Caco-2 (cell line): ENCODE results near the gene SLC16A10. TPM values are rescaled to one million over a fixed set of nuclear protein-coding genes. Genes with fewer than 3 reads are reported as not detected.

Experiments used
- BruUV-seq: library from RNA; stranded (reverse); fragments of 400-500 nt; replicated peaks from 2 replicates; lab custom pipeline; 2021; lab: Mats Ljungman, UMichigan
- CTCF ChIA-PET: fragments of 300-600 bp; sonication (Branson Sonifier 250); formaldehyde crosslinking; loops from one replicate; lab custom pipeline; 2022; ENCODE audit warnings: antibody characterized with exemption; lab: Charles Lee
- POLR2A ChIA-PET: fragments of 300-600 bp; sonication (Branson Sonifier 250); formaldehyde crosslinking; loops from one replicate; lab custom pipeline; 2022; ENCODE audit warnings: antibody characterized with exemption; lab: Charles Lee
- DNase-seq, 2 experiments: peaks; one replicate each; pipeline versions ENCODE4 v3.0.0 to v3.0.0-alpha.2; 2020 to 2022
- H3K27me3 ChIP-seq: replicated peaks from 2 replicates; pipeline ENCODE4 v1.6.0; 2011; ENCODE audit warnings: low read length; ENCODE audit not compliant: control insufficient read depth, insufficient read depth
- H3K36me3 ChIP-seq: 2 replicates; pipeline ENCODE4 v1.5.1; 2011; ENCODE audit warnings: low read length; ENCODE audit not compliant: control insufficient read depth, insufficient read depth
- H3K4me1 ChIP-seq: fragments of 250-450 bp; sonication (Bioruptor Pico); 2 replicates; pipeline ENCODE4 v1.5.1; 2020; ENCODE audit warnings: mild to moderate bottlenecking
- H3K4me3 ChIP-seq: 2 replicates; pipeline ENCODE4 v1.5.1; 2011; ENCODE audit warnings: low read depth, mild to moderate bottlenecking, control low read depth, low read length
- H3K9me3 ChIP-seq: fragments of 250-450 bp; sonication (Bioruptor Pico); 2 replicates; pipeline ENCODE4 v1.5.1; 2020; ENCODE audit warnings: mild to moderate bottlenecking, moderate library complexity
- H3K27ac Mint-ChIP-seq: one replicate; pipeline ENCODE4 v1.8.0; 2022; ENCODE audit warnings: mixed read lengths; ENCODE audit not compliant: unreplicated experiment
- H3K27me3 Mint-ChIP-seq: one replicate; pipeline ENCODE4 v1.8.0; 2022; ENCODE audit warnings: mixed read lengths; ENCODE audit not compliant: insufficient read depth, unreplicated experiment
- H3K36me3 Mint-ChIP-seq: one replicate; pipeline ENCODE4 v1.8.0; 2022; ENCODE audit warnings: mild to moderate bottlenecking, mixed read lengths; ENCODE audit not compliant: insufficient read depth, unreplicated experiment
- H3K4me1 Mint-ChIP-seq: one replicate; pipeline ENCODE4 v1.8.0; 2022; ENCODE audit warnings: low read depth, mixed read lengths; ENCODE audit not compliant: unreplicated experiment
- H3K4me3 Mint-ChIP-seq: one replicate; pipeline ENCODE4 v1.8.0; 2022; ENCODE audit warnings: mild to moderate bottlenecking, moderate library complexity, mixed read lengths; ENCODE audit not compliant: unreplicated experiment
- H3K9me3 Mint-ChIP-seq: one replicate; pipeline ENCODE4 v1.8.0; 2022; ENCODE audit warnings: mixed read lengths; ENCODE audit not compliant: unreplicated experiment
- intact Hi-C: fragments of 100-400 bp; cut with micrococcal nuclease; formaldehyde crosslinking; loops from one replicate; pipeline ENCODE4 v1.10.0; 2022; ENCODE audit not compliant: unreplicated experiment
- total RNA-seq: library from RNA; stranded (reverse); gene quantifications from 2 replicates; pipeline ENCODE4 v1.2.3, GENCODE V29; 2022
- TF ChIP-seq, protein P1 (sequence below), 2 experiments: fragments of 200-600 bp in 1 of 2; IDR thresholded peaks; 1 replicate in 1 of 2; 2 replicates in 1 of 2; pipeline versions ENCODE4 v1.5.1 to v1.8.0; 2011 to 2022; ENCODE audit warnings: antibody characterized with exemption in 1 of 2, control low read depth in 1 of 2, inconsistent platforms in 1 of 2, low read depth in 1 of 2, low read length in 1 of 2, mild to moderate bottlenecking in 1 of 2, moderate library complexity in 1 of 2; ENCODE audit not compliant: insufficient read depth in 1 of 2, severe bottlenecking in 1 of 2, unreplicated experiment in 1 of 2

The SLC16A10 gene
- total RNA-seq, 1 experiment from 2014 or later: 14.2 TPM

DNA sequence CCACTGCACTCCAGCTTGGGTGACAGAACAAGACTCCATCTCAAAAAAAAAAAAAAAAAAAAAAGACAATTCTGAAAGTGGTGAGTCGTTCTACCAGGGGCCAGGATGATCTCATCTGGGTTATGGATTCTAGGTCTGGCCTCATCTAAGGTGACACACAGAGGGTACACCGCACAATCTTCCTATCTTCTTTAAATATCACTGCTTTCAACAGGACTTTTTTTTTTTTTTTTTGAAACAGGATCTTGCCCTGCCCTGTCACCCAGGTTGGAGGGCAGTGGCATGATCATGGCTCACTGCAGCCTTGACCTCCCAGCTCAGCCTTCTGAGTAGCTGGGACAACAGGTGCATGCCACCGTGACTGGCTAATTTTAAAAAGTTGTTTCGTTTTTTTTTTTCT, 67.7 kb downstream of the SLC16A10 start:
- H3K36me3 Mint-ChIP-seq: no peaks in the 10 kb centered on the region
- H3K4me1 Mint-ChIP-seq: no peaks in the 10 kb centered on the region
- no peak for DNase-seq
- Histone ChIP-seq H3K9me3 (no peaks in the 10 kb centered on the region), H3K4me3 (no peak overlapping the region), H3K4me1 (no peaks in the 10 kb centered on the region), H3K27me3 (no peaks in the 10 kb centered on the region), H3K36me3 (no peaks in the 10 kb centered on the region)
- no peak overlapping the region for H3K27ac Mint-ChIP-seq
- no peaks in the 10 kb centered on the region for H3K9me3 Mint-ChIP-seq
- intact Hi-C loops: no loop called here
- CTCF ChIA-PET: interaction anchor here (0.6 kb wide), 1 partner anchor 140 kb away, joined by 3 read pairs; no protein-coding TSS in a partner anchor
- POLR2A ChIA-PET: no interaction called here
- H3K4me3 Mint-ChIP-seq: no peak overlapping the region
- TF ChIP-seq, protein P1, sequence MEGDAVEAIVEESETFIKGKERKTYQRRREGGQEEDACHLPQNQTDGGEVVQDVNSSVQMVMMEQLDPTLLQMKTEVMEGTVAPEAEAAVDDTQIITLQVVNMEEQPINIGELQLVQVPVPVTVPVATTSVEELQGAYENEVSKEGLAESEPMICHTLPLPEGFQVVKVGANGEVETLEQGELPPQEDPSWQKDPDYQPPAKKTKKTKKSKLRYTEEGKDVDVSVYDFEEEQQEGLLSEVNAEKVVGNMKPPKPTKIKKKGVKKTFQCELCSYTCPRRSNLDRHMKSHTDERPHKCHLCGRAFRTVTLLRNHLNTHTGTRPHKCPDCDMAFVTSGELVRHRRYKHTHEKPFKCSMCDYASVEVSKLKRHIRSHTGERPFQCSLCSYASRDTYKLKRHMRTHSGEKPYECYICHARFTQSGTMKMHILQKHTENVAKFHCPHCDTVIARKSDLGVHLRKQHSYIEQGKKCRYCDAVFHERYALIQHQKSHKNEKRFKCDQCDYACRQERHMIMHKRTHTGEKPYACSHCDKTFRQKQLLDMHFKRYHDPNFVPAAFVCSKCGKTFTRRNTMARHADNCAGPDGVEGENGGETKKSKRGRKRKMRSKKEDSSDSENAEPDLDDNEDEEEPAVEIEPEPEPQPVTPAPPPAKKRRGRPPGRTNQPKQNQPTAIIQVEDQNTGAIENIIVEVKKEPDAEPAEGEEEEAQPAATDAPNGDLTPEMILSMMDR (IDR thresholded peaks at IDR 0.05; ENCODE audit: insufficient read depth in 1 of 2, low read depth in 1 of 2, low read length in 1 of 2, severe bottlenecking in 1 of 2, unreplicated experiment in 1 of 2): no peak
- H3K27me3 Mint-ChIP-seq: no peaks in the 10 kb centered on the region
- no TSS peak for BruUV-seq

DNA sequence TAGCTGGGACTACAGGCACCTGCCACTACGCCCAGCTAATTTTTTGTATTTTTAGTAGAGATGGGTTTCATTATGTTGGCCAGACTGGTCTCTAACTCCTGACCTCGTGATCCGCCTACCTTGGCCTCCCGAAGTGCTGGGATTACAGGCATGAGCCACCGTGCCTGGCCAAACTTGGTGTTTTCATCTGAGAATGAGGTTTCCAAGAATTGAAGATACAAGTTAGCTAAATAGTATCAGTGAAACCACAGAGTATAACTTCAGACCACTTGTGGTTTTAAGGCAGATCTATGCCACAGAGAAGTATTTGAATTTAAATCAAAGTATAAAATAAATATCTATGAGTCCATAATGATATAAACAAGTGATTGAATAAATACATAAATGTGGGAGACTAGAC, 70.1 kb downstream of the SLC16A10 start:
- no peaks in the 10 kb centered on the region for H3K27me3 Mint-ChIP-seq
- Histone ChIP-seq H3K27me3 (no peaks in the 10 kb centered on the region), H3K4me1 (no peaks in the 10 kb centered on the region), H3K9me3 (no peaks in the 10 kb centered on the region), H3K4me3 (no peak overlapping the region), H3K36me3 (no peaks in the 10 kb centered on the region)
- TF ChIP-seq, protein P1 (IDR thresholded peaks at IDR 0.05; ENCODE audit: insufficient read depth in 1 of 2, low read depth in 1 of 2, low read length in 1 of 2, severe bottlenecking in 1 of 2, unreplicated experiment in 1 of 2): no peak
- no peak overlapping the region for H3K4me3 Mint-ChIP-seq
- DNase-seq: no peak
- no peak overlapping the region for H3K27ac Mint-ChIP-seq
- BruUV-seq: no TSS peak
- CTCF ChIA-PET: no interaction called here
- no peaks in the 10 kb centered on the region for H3K9me3 Mint-ChIP-seq
- POLR2A ChIA-PET: no interaction called here
- intact Hi-C loops: no loop called here
- H3K36me3 Mint-ChIP-seq: no peaks in the 10 kb centered on the region
- no peaks in the 10 kb centered on the region for H3K4me1 Mint-ChIP-seq

GRCh38 chr6:111159633-111160032, 72.3 kb downstream of the SLC16A10 start:
- no peak for DNase-seq
- TF ChIP-seq, protein P1 (IDR thresholded peaks at IDR 0.05; ENCODE audit: insufficient read depth in 1 of 2, low read depth in 1 of 2, low read length in 1 of 2, severe bottlenecking in 1 of 2, unreplicated experiment in 1 of 2): no peak
- Mint-ChIP-seq H3K9me3 (no peaks in the 10 kb centered on the region), H3K36me3 (no peaks in the 10 kb centered on the region), H3K4me1 (no peaks in the 10 kb centered on the region), H3K27me3 (no peaks in the 10 kb centered on the region), H3K4me3 (no peak overlapping the region), H3K27ac (no peak overlapping the region)
- Histone ChIP-seq H3K4me1 (no peaks in the 10 kb centered on the region), H3K4me3 (no peak overlapping the region), H3K27me3 (no peaks in the 10 kb centered on the region), H3K9me3 (peaks cover 8% of the 10 kb centered on the region; the same call in 1 of the 2 replicates), H3K36me3 (no peaks in the 10 kb centered on the region)
- CTCF ChIA-PET: no interaction called here
- no TSS peak for BruUV-seq
- POLR2A ChIA-PET: no interaction called here
- intact Hi-C loops: no loop called here
